Aortic smooth muscle cell (primary cell): ENCODE measurements around the gene COL5A1. TPM values are rescaled to one million over a fixed set of nuclear protein-coding genes. Genes with fewer than 3 reads are reported as not detected.

Experiments used
- total RNA-seq: library from RNA; depleted of rRNA; stranded (reverse); fragments of >200 nt; gene quantifications from 2 replicates; pipeline ENCODE4 v1.2.3, GENCODE V29; 2014

COL5A1 gene
- total RNA-seq: 74.9 and 124 TPM in 2 replicates

DNA sequence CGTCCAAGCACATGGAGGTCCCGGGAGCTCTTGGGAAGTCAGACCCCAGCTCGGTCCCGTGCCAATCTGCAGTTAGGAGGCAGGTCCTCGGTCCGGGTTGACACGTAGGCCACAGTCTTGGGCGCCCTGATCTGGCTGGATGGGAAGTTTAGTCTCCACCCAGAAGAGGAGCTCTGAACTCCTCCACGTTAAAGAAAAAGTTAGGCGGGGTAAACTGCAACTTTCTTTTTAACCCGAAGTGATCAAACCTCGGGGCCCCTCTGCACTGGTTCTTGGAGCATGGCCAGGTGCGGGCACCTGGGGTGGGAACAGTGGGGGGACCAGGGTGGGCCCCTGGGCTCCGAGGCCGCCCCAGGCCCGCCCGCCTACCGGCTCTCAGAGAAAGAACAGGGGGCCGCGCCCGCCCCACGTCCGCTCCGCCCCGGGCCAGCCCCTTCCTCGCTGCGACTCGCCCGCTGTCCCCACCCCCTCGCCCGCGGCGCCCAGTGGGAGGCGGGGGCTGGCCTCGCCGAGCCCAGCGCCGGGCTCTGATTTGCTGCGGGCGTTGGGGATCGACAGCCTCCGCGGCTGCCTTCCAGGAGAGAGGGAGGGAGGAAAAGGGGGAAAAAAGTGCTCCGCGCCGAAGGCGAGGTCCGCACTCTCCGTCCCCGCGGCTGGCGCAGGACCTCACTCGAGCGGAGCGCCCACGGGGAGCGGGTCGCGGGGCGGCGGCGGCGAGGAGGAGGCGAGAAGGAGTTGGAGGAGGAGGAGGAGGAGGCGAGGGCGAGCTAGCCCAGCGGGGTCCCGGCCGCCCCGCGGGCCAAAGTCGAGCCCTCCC, at the start of gene COL5A1:
TSS of gene COL5A1 (plus strand) at position 631 of the 817 bp plus-strand sequence. CDS start 385 bp downstream, outside the sequence.

DNA sequence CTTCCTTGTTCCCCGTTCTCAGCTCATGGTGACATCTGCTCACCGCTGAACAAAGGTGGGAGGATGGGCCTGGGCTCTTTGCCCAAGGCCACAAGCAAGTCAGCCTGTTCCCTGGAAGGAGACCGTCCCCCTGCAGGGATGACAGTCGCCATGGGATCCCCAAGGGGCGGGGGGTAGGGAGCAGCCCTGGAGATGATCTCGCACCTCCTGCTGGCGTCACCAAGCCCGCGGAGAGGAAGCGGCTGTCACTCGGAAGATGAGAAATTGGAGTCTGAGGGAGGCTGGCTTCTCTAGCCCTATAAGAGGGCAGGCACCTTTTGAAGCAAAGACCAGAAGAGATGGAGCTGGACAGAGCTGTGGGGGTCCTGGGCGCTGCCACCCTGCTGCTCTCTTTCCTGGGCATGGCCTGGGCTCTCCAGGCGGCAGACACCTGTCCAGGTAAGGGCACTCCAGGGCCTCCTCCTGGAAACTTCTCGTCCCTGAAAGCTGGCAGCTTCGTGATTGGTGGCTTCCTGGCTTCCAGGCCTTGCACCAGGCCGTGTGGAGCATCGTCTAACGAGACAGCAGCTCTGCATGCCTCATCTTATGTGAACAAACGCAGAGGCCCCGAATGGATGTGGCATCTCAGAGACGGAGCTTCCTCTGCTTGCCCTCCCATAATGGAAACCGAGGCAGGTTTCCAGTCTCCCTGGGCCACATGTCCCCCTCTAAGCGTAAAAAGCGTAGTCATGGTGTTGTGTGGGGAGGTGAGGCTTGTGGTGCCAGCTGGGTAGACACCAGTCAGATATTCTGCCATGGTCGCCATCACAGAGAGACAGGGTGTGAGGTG, 239.1 kb downstream of the COL5A1 start, which contains the start of gene FCN2:
TSS of gene FCN2 (plus strand) at position 327 of the 829 bp plus-strand sequence. CDS start at position 339, 12 bp downstream.

Other genes starting within 250 kb of the COL5A1 start
- gene FCN2, start 239.0 kb downstream of the COL5A1 start, total RNA-seq: not detected in 2 replicates